ENCODE results near the gene MSH6. TPM values are rescaled to one million over a fixed set of nuclear protein-coding genes. Genes with fewer than 3 reads are reported as not detected.

MSH6 gene
- total and polyA plus RNA-seq, 9 of the 15 experiments (the other 6 are each of a cell fraction or from before 2014, with no cell fraction given): 15.3 to 147 (median 80.5) TPM

GRCh38 chr2:47782671-47783485 is at the start of gene MSH6 (continued):
- TF ChIP-seq ZBED1 (IDR thresholded peaks at IDR 0.05) (peak; percentile 99), E2F4 (CRISPR knock-in tag; IDR thresholded peaks at IDR 0.05; ENCODE audit: low read depth) (peak; percentile 84; the same call in 1 of the 2 replicates), ZC3H11A (IDR thresholded peaks at IDR 0.05; ENCODE audit: low read depth, low read length) (no peak), CBX5 (IDR thresholded peaks at IDR 0.05; ENCODE audit: borderline replicate concordance, low read depth) (no peak), NR2C1 (IDR thresholded peaks at IDR 0.05) (no peak), NR2C1 (tag; IDR thresholded peaks at IDR 0.05) (no peak), L3MBTL2 (IDR thresholded peaks at IDR 0.05) (peak; percentile 96), ZNF174 (CRISPR knock-in tag; IDR thresholded peaks at IDR 0.05) (no peak), NR4A1 (CRISPR knock-in tag; IDR thresholded peaks at IDR 0.05) (no peak), NR4A1 (tag; IDR thresholded peaks at IDR 0.05) (0 out of 2 replicates have a peak, but pooled peaks have one; percentile 36), NCOR1 (IDR thresholded peaks at IDR 0.05) (no peak), SNRNP70 (optimal IDR thresholded peaks at IDR 0.05; ENCODE audit: low read depth, low read length) (no peak), SP2 (IDR thresholded peaks at IDR 0.05; ENCODE audit: extremely low read depth, low read depth, low read length, poor library complexity, severe bottlenecking) (no peak), ZNF23 (CRISPR knock-in tag; IDR thresholded peaks at IDR 0.05) (no peak), ETS1 (conservative IDR thresholded peaks at IDR 0.05; ENCODE audit: control insufficient read depth, low read depth, low read length) (0 out of 2 replicates have a peak, but pooled peaks have one; percentile 32), PHF20 (IDR thresholded peaks at IDR 0.05; ENCODE audit: partially characterized antibody) (peak; percentile 48), KDM2B (CRISPR knock-in tag; IDR thresholded peaks at IDR 0.05) (no peak; the same call in 1 of the 2 replicates), ZNF589 (CRISPR knock-in tag; IDR thresholded peaks at IDR 0.05; ENCODE audit: low read depth) (no peak), CBFA2T3 (IDR thresholded peaks at IDR 0.05) (no peak), TEAD2 (tag; IDR thresholded peaks at IDR 0.05) (no peak), EWSR1 (IDR thresholded peaks at IDR 0.05; ENCODE audit: borderline replicate concordance, low read depth, partially characterized antibody) (no peak), SRSF7 (optimal IDR thresholded peaks at IDR 0.05; ENCODE audit: low read depth, low read length) (no peak), KHSRP (IDR thresholded peaks at IDR 0.05) (no peak)
- TF ChIP-seq, protein P1, sequence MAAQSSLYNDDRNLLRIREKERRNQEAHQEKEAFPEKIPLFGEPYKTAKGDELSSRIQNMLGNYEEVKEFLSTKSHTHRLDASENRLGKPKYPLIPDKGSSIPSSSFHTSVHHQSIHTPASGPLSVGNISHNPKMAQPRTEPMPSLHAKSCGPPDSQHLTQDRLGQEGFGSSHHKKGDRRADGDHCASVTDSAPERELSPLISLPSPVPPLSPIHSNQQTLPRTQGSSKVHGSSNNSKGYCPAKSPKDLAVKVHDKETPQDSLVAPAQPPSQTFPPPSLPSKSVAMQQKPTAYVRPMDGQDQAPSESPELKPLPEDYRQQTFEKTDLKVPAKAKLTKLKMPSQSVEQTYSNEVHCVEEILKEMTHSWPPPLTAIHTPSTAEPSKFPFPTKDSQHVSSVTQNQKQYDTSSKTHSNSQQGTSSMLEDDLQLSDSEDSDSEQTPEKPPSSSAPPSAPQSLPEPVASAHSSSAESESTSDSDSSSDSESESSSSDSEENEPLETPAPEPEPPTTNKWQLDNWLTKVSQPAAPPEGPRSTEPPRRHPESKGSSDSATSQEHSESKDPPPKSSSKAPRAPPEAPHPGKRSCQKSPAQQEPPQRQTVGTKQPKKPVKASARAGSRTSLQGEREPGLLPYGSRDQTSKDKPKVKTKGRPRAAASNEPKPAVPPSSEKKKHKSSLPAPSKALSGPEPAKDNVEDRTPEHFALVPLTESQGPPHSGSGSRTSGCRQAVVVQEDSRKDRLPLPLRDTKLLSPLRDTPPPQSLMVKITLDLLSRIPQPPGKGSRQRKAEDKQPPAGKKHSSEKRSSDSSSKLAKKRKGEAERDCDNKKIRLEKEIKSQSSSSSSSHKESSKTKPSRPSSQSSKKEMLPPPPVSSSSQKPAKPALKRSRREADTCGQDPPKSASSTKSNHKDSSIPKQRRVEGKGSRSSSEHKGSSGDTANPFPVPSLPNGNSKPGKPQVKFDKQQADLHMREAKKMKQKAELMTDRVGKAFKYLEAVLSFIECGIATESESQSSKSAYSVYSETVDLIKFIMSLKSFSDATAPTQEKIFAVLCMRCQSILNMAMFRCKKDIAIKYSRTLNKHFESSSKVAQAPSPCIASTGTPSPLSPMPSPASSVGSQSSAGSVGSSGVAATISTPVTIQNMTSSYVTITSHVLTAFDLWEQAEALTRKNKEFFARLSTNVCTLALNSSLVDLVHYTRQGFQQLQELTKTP (IDR thresholded peaks at IDR 0.05; ENCODE audit: low read depth in 1 of 2, partially characterized antibody in 2 of 2): no peak
